SK-N-SH (cell line): Measurements from ENCODE around the gene MESP1. TPM values are rescaled to one million over a fixed set of nuclear protein-coding genes. Genes with fewer than 3 reads are reported as not detected.
A peak's percentile ranks its signal among the peaks of the same experiment; 100 is the strongest.
"Not testable (repeated sequence)": the region's sequence is repeated elsewhere in the genome, so short reads cannot be mapped to it uniquely, and the experiment has no call there.

Experiments used
- CTCF ChIA-PET: fragments of 300-600, 350-600 bp; formaldehyde crosslinking; extraction: SDS; loops from one replicate; lab custom pipeline; 2021; lab: Yijun Ruan, JAX
- POLR2A ChIA-PET: fragments of 350-600 bp; sonication (Branson Sonifier 250); formaldehyde crosslinking; extraction: SDS; loops from one replicate; lab custom pipeline; 2020; ENCODE audit warnings: antibody characterized with exemption, inconsistent platforms; lab: Yijun Ruan, JAX
- DNase-seq: peaks from one replicate; pipeline ENCODE4 v3.0.0; 2012
- H2AFZ ChIP-seq: fragments of 200-600 bp; sonication (generic); 2 replicates; pipeline ENCODE4 v1.8.1; 2016; ENCODE audit warnings: antibody characterized with exemption, mild to moderate bottlenecking, low read depth
- H3F3A ChIP-seq: fragments of 200-600 bp; sonication (generic); replicated peaks from 2 replicates; pipeline ENCODE3; 2016; ENCODE audit warnings: antibody characterized with exemption, mild to moderate bottlenecking; ENCODE audit not compliant: insufficient read depth
- H3K27ac ChIP-seq, 2 experiments: fragments of 200-500 bp in 1 of 2; fragments of 200-600 bp in 1 of 2; sonication (Bioruptor generic) in 1 of 2; sonication (generic), shearing (Covaris generic) in 1 of 2; 2 replicates each; pipeline versions ENCODE4 v1.5.1 to v1.6.1; 2014 to 2016; ENCODE audit warnings: low read depth in 2 of 2, inconsistent platforms in 1 of 2, low read length in 1 of 2, mild to moderate bottlenecking in 1 of 2, mixed read lengths in 1 of 2
- H3K27me3 ChIP-seq: fragments of 200-600 bp; sonication (generic), shearing (Covaris generic); 2 replicates; pipeline ENCODE4 v1.6.1; 2016; ENCODE audit warnings: mixed run types; ENCODE audit not compliant: insufficient read depth
- H3K36me3 ChIP-seq, 2 experiments: fragments of 200-500 bp in 1 of 2; fragments of 200-600 bp in 1 of 2; sonication (Bioruptor generic) in 1 of 2; sonication (generic) in 1 of 2; replicated peaks in 1 of 2; 2 replicates each; pipeline versions ENCODE3 to v1.5.1; 2014 to 2016; ENCODE audit warnings: low read length in 1 of 2, mild to moderate bottlenecking in 1 of 2; ENCODE audit not compliant: insufficient read depth in 2 of 2, control insufficient read depth in 1 of 2
- H3K4me1 ChIP-seq, 2 experiments: fragments of 200-500 bp in 1 of 2; fragments of 200-600 bp in 1 of 2; sonication (Bioruptor generic) in 1 of 2; sonication (generic), shearing (Covaris generic) in 1 of 2; 2 replicates each; pipeline versions ENCODE4 v1.5.1 to v1.6.1; 2014 to 2016; ENCODE audit warnings: low read depth in 1 of 2, low read length in 1 of 2, mixed run types in 1 of 2; ENCODE audit not compliant: insufficient read depth in 2 of 2, control insufficient read depth in 1 of 2
- H3K4me2 ChIP-seq: fragments of 200-600 bp; sonication (generic), shearing (Covaris generic); 2 replicates; pipeline ENCODE4 v1.6.1; 2017; ENCODE audit warnings: mixed run types
- H3K4me3 ChIP-seq, 2 experiments: fragments of 200-500 bp in 1 of 2; fragments of 200-600 bp in 1 of 2; sonication (Bioruptor generic) in 1 of 2; sonication (generic), shearing (Covaris generic) in 1 of 2; 2 replicates each; pipeline versions ENCODE4 v1.5.1 to v1.8.1; 2014 to 2016; ENCODE audit warnings: low read depth in 2 of 2, inconsistent platforms in 1 of 2, low read length in 1 of 2, mild to moderate bottlenecking in 1 of 2, mixed read lengths in 1 of 2, moderate library complexity in 1 of 2
- H3K79me2 ChIP-seq: fragments of 200-600 bp; sonication (generic); 2 replicates; pipeline ENCODE4 v1.8.1; 2017; ENCODE audit warnings: mild to moderate bottlenecking; ENCODE audit not compliant: insufficient read depth
- H3K9ac ChIP-seq: fragments of 200-600 bp; sonication (generic); 2 replicates; pipeline ENCODE4 v1.6.1; 2017; ENCODE audit warnings: mixed run types
- H3K9me2 ChIP-seq: fragments of 200-600 bp; sonication (generic); 2 replicates; pipeline ENCODE4 v1.6.1; 2017; ENCODE audit warnings: mixed run types
- H3K9me3 ChIP-seq: fragments of 200-600 bp; sonication (generic); 2 replicates; pipeline ENCODE4 v1.6.1; 2017; ENCODE audit warnings: mixed run types, mild to moderate bottlenecking, moderate library complexity
- H4K20me1 ChIP-seq: fragments of 200-600 bp; sonication (generic); 2 replicates; pipeline ENCODE4 v1.6.1; 2017; ENCODE audit warnings: mild to moderate bottlenecking, mixed run types; ENCODE audit not compliant: insufficient read depth
- CHD2 ChIP-seq: fragments of 150-350 bp; IDR thresholded peaks from 2 replicates; pipeline ENCODE4 v1.6.1; 2018; ENCODE audit warnings: low read length; ENCODE audit not compliant: partially characterized antibody
- GATA2 ChIP-seq: sonication (generic); formaldehyde crosslinking; IDR thresholded peaks from 2 replicates; pipeline ENCODE4 v1.5.0; 2020; ENCODE audit warnings: mild to moderate bottlenecking, missing genetic modification reagents
- JUND ChIP-seq: IDR thresholded peaks from 2 replicates; pipeline ENCODE4 v1.4.0; 2012
- NFIC ChIP-seq: IDR thresholded peaks from 2 replicates; pipeline ENCODE4 v1.4.0; 2012; ENCODE audit warnings: borderline replicate concordance
- WGBS: methylation state at CpG from one replicate; pipeline ENCODE4 v1.1.6; 2017; ENCODE audit warnings: low lambda C conversion rate; 5-methylcytosine and 5-hydroxymethylcytosine counted together
- polyA plus RNA-seq, 3 experiments: library from polyadenylated mRNA; depleted of rRNA; stranded (reverse); fragments of >200 nt; gene quantifications; 2 replicates each; pipeline ENCODE4 v1.2.3, GENCODE V29; 2012

The MESP1 gene
- polyA plus RNA-seq, 1 of the 3 experiments (the other 2 are of a cell fraction) = 0.74 TPM

- H3F3A ChIP-seq = peaks cover 12% of the 10 kb centered on the region
- H3K27me3 ChIP-seq = no peaks in the 10 kb centered on the region
- no peak overlapping the region for H3K27ac ChIP-seq
- CTCF ChIA-PET = interaction anchor here (1.1 to 1.9 kb wide), 6 partner anchors 11 to 91 kb away, joined by 3 to 7 read pairs (median 6); no protein-coding TSS in a partner anchor
- peaks cover 12% of the 10 kb centered on the region; the same call in 1 of the 2 replicates for H3K9me3 ChIP-seq
- no peaks in the 10 kb centered on the region for H4K20me1 ChIP-seq
- peaks cover 0 to 14% of the 10 kb centered on the region in 2 experiments for H3K36me3 ChIP-seq
- H3K9ac ChIP-seq = no peak overlapping the region
- H3K79me2 ChIP-seq = no peaks in the 10 kb centered on the region
- peak; percentile 17 for DNase-seq
- H3K4me3 ChIP-seq = no peak overlapping the region
- POLR2A ChIA-PET = no interaction called here
- no peaks in the 10 kb centered on the region; a peak in 1 of 4 replicates for H3K4me1 ChIP-seq
- 93% methylated on average over 6 of the region's 15 CpGs for WGBS
- no peaks in the 10 kb centered on the region for H3K9me2 ChIP-seq
- no peak overlapping the region for H3K4me2 ChIP-seq
- TF ChIP-seq NFIC = no peak
- TF ChIP-seq CHD2 = no peak
- TF ChIP-seq JUND = no peak
- H2AFZ ChIP-seq = no peak overlapping the region
These were observed 33.0 kb upstream of the MESP1 start for GRCh38 chr15:89783861-89784685.

DNA sequence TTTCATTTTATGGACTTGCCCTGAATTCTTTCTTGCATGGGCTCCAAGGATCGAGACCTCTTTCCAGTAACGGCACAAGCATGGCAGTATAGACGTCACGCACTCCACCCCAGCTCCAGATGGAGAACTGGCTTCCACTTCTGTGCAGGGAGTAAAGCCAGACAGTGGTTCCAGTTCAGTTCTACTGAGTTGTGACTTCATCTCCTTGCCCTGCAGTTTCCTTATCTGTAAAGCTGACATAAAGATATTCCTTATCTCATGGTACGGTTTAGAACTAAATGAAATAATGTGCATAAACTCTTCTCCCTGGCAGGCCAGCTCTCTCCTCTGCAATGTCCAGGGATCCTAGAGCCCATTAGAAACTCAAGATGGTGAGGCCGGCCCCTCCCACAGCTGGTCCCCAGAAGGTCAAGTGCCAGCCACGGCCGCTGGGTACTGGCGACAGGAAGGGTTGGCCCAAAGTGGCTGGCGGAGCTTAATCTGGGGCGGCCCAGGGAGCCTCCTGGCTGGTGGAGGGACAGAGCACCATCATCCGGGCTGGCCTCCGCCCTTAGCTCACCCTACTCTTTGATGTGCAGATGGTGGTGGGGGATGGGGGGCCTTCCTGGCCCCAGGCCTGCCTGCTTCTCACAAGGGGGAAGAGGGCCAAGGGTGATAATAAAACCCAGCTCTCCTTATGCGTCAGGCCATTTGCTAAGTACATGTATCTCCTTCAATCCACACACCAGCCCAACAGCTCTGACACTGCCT, 32.2 kb upstream of the MESP1 start:
- H2AFZ ChIP-seq = no peak overlapping the region
- peaks cover 11% of the 10 kb centered on the region; the same call in 1 of the 2 replicates for H3K9me3 ChIP-seq
- no peak overlapping the region for H3K4me2 ChIP-seq
- CTCF ChIA-PET = interaction anchor here (1.1 to 1.9 kb wide), 4 partner anchors 10 to 92 kb away, joined by 4 to 7 read pairs (median 7); no protein-coding TSS in a partner anchor
- peaks cover 12% of the 10 kb centered on the region for H3F3A ChIP-seq
- peaks cover 0 to 10% of the 10 kb centered on the region in 2 experiments for H3K36me3 ChIP-seq
- H3K27me3 ChIP-seq = no peaks in the 10 kb centered on the region
- no peaks in the 10 kb centered on the region for H4K20me1 ChIP-seq
- POLR2A ChIA-PET = no interaction called here
- H3K9ac ChIP-seq = no peak overlapping the region
- H3K4me1 ChIP-seq = no peaks in the 10 kb centered on the region; a peak in 1 of 4 replicates
- TF ChIP-seq GATA2 (CRISPR knock-in tag) = no peak
- no peak overlapping the region for H3K27ac ChIP-seq
- no peaks in the 10 kb centered on the region for H3K79me2 ChIP-seq
- no peaks in the 10 kb centered on the region for H3K9me2 ChIP-seq
- 92% methylated on average over 9 of the region's 14 CpGs for WGBS
- peak; percentile 38 for DNase-seq
- no peak overlapping the region for H3K4me3 ChIP-seq

GRCh38 chr15:89782619-89782950, 31.5 kb upstream of the MESP1 start:
- H2AFZ ChIP-seq, H3K9me2 ChIP-seq, H4K20me1 ChIP-seq, H3K36me3 ChIP-seq, POLR2A ChIA-PET, H3K4me3 ChIP-seq, H3K27me3 ChIP-seq, H3F3A ChIP-seq, H3K79me2 ChIP-seq, H3K9ac ChIP-seq, H3K4me1 ChIP-seq, H3K9me3 ChIP-seq, H3K4me2 ChIP-seq, DNase-seq, H3K27ac ChIP-seq: not testable (repeated sequence)
- 96% methylated on average over 9 of the region's 9 CpGs for WGBS
- CTCF ChIA-PET = interaction anchor here (1.6 to 1.9 kb wide), 2 partner anchors 22 to 92 kb away, joined by 7 read pairs; no protein-coding TSS in a partner anchor
